ENCODE results near the gene KDM4D.

DNA sequence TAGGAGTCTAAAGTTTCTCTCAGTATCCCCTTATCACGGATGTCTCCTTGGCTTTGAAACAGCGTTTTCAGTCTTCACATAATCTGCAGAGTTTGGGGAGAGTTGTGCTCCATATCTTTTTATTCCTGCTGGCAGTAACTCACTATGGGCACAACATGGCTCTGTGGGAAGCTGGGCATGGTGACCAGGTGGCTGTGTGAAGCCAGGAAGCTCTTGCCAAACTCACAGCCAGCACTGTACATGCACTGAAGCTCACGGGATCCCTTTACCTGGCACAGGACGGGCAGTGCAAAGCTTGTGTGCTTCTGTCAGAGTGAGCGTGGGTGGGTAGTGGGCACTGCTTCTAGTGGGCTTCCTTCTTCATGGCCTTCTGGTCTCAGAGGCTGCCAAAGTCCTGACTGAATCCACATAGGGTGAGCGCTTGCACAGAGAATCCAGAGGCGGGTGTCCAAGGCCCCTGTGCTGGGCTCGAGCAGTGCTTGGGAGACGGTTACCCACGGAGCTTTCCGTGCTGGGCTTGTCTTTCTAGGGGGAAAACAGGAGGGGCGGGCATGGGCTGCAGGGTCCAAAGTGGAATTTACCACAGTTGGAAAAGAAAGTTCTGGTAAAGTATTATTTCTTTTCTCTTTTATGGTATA lies 40.8 kb downstream of the KDM4D start:
- no peak for TF ChIP-seq POLR2AphosphoS5 (IDR thresholded peaks at IDR 0.05; ENCODE audit: low read depth, low read length)
- TF ChIP-seq, protein P1, sequence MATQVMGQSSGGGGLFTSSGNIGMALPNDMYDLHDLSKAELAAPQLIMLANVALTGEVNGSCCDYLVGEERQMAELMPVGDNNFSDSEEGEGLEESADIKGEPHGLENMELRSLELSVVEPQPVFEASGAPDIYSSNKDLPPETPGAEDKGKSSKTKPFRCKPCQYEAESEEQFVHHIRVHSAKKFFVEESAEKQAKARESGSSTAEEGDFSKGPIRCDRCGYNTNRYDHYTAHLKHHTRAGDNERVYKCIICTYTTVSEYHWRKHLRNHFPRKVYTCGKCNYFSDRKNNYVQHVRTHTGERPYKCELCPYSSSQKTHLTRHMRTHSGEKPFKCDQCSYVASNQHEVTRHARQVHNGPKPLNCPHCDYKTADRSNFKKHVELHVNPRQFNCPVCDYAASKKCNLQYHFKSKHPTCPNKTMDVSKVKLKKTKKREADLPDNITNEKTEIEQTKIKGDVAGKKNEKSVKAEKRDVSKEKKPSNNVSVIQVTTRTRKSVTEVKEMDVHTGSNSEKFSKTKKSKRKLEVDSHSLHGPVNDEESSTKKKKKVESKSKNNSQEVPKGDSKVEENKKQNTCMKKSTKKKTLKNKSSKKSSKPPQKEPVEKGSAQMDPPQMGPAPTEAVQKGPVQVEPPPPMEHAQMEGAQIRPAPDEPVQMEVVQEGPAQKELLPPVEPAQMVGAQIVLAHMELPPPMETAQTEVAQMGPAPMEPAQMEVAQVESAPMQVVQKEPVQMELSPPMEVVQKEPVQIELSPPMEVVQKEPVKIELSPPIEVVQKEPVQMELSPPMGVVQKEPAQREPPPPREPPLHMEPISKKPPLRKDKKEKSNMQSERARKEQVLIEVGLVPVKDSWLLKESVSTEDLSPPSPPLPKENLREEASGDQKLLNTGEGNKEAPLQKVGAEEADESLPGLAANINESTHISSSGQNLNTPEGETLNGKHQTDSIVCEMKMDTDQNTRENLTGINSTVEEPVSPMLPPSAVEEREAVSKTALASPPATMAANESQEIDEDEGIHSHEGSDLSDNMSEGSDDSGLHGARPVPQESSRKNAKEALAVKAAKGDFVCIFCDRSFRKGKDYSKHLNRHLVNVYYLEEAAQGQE (IDR thresholded peaks at IDR 0.05; ENCODE audit: insufficient read depth in 1 of 2, low read depth in 2 of 2, low read length in 2 of 2) = no peak
- TF ChIP-seq SIN3A (IDR thresholded peaks at IDR 0.05; ENCODE audit: borderline replicate concordance, insufficient read depth, low read length) = no peak
- TF ChIP-seq TAF1 (IDR thresholded peaks at IDR 0.05; ENCODE audit: borderline replicate concordance, insufficient read depth, low read length) = no peak
- TF ChIP-seq FOXP2 (optimal IDR thresholded peaks at IDR 0.05; ENCODE audit: borderline replicate concordance, extremely low read depth, extremely low read length, insufficient read depth) = no peak

Data from PFSK-1 (cell line).